GM19438 (cell line): ENCODE data around the gene HAPLN2.
A peak's percentile ranks its signal among the peaks of the same experiment; 100 is the strongest.
"Not testable (repeated sequence)": the region's sequence is repeated elsewhere in the genome, so short reads cannot be mapped to it uniquely, and the experiment has no call there.

ENCODE experiments used
- ATAC-seq: cut with Tn5 transposase; IDR thresholded peaks from one replicate; pipeline ENCODE4 v1.9.1; 2021; ENCODE audit warnings: low read depth; ENCODE audit not compliant: unreplicated experiment

Gene HAPLN2

DNA sequence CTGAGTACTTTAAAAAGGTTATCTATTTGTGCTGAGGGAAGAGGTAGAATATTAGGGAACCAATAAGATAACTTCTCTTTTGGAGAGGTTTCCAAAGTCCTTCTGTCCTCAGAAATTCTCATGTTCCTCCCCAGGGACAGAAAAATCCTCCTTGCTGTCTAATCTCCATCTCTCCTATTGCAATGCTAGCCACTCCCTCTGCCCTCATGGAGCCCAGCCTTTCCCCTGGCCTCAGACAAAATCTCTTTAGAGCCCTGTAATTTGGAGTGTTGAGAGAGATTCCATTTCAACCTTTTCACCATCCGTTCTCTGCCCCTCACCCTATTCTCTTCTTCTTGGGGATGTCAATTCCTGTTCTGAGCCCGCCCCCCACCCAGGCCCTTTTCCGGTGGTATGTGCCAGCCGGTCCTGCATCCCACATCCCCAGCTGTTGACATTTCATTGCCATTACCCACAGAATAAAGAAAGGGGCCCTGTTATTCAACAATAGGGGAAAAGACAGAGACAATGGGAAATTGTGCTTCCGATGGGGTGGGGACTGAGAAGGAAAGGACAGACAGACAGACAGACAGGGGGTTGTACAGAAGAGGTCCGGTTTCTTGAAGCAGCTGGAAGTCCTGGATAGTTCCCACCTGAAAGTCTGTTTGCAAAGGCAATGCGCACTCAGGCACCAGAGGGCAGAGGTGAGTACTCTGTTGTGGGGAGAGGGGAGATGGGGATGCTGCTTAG is at the start of gene HAPLN2:
HAPLN2 (plus strand) TSS at position 563 of the 729 bp plus-strand sequence. CDS start 4,076 bp downstream, outside the sequence.
- ATAC-seq = no peak

DNA sequence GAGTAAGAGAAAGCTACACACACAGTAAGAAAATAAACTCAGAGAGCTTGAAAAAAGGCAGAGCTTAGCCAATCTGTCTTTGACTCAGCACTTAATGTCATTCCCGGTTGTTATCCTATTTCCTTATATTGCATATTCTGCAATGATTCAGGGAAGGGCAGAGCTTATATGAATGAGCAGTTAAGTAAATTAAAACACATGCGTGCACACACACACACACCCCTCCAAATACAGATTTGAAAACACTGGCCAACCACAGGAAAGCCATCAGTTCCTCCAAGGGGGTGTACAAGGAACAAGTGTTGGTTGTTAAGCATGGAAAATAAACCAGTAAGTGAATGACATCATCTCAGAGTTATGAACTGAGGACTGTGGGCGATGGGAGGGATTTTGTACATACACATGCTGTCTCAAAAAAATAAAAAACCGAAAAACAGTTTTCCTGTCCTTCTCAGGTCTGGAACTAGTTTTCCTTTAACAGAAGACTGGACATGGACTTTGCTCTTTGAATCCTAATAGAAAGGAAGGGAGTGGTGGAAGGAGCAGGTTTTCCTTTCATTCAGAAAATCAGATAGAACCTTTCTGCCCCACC is 47.9 kb upstream of the HAPLN2 start:
- no peak for ATAC-seq

DNA sequence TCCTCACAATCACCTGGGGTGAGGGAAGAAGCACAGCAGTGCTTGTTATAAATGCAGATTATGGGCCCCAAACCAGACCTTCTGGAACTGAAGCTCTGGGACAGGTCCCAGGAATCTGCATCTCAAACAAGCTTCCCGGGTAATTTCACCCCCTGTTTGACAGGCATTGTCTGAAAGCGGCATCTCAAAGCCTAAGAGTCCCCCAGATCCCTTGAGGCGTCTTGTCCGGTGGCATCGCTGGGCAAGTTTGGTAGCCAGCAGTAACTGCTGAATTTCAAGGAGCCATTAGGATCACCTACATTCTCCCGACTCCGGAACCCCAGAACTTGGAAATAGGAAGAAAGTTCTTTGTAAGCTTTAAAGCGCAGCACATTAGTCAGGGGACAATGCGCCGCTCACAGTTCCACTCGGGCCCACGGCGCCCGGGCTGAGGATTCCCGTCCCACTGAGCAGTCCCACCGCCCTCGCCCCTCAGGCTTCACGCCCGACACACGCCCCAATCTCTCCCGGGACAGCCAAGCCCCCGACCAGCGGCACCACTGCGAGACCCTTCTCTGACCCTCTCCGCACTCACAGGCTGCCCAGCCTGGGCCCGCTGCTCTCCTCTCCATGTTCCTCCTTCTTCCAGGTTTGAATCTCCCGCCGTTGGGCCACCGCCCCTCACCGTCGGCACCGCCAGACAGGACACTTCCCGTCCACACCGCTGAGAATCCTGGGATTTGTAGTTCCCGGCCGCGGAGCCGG is 47.1 kb upstream of the HAPLN2 start, which contains the start of gene IQGAP3:
IQGAP3 (minus strand) TSS at position 647 of the 744 bp plus-strand sequence; CDS start at position 611, 36 bp downstream.
- ATAC-seq = peak; percentile 87

DNA sequence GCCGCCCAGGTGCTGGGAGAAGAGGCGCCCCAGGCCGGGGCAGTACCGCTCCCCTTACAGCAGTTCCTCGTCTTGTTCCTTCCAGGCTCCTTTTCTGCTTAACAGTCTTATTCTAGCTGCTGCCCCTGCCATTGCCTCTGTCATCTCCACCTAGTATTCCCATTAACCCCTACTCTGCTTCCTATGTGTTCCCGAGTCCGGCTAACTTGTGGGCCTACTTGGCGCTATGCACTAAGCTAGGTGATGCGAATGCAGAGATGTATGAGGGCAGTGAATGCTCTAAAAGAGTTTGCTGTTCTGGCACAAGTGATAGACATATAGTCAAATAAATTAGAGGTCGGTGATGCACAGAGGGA is 46.6 kb upstream of the HAPLN2 start:
- no peak for ATAC-seq

DNA sequence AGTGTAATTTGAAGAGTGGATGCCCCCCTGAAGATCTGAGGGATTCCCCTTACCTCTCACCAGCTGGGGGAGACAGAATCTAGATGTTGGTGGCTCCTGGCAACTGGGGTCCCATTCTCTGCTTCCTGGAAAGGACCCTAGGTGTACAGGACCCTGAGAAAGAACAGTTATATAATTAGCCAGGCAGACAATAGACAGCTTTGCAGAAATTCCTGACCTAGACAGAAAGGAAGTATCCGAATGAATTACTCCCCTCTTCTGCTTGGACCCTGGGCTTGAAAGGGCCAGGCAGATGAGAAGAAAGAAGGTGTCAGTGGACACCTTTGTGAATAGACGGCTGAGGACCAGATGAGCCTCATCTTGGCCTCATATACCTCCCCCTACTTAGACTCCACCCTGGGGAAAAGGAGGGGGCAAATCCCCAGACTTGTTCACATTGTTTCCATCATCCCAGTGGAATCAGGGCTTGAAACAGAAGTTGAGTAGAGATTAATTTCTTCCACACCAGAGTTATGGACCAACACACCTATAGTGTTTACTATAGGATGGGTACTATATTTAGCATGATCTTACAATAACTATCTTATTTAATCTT is 45.1 kb upstream of the HAPLN2 start:
- no peak for ATAC-seq

DNA sequence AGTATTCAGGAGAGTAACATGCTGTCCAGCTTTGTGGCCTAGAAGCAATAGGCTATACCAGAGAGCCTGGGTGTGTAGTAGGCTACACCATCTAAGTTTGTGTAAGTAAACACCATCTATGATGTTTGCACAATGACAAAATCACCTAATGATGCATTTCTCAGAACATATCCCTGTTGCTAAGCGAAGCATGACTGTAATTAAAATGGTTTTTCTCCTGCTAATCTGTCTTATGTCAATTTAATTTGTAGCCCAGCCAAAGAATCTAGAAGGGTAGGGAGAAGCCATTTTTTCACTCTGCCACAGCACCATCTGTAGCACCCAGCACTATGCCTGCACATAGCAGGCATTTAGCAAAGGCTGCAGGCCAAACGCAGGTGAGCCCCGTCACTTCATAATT is 41.7 kb upstream of the HAPLN2 start:
- no peak for ATAC-seq

DNA sequence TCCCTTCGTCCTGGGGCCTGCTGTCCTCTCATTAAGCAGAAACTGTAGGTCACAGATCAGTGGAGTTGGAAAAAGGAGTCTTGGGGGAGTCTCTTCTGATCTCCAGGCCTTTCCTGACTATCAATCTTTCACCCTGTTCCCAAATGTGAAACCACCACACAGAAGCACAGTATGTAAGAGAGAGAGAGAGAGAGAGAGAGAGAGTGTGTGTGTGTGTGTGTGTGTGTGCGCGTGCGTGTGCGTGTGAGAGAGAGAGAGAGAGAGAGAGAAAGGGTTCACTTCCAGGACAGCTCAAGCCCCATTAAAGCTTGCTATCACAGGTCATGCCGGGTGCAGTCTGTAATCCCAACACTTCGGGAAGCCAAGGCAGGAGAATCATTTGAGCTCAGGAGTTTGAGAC is 41.2 kb upstream of the HAPLN2 start:
- ATAC-seq = no peak

DNA sequence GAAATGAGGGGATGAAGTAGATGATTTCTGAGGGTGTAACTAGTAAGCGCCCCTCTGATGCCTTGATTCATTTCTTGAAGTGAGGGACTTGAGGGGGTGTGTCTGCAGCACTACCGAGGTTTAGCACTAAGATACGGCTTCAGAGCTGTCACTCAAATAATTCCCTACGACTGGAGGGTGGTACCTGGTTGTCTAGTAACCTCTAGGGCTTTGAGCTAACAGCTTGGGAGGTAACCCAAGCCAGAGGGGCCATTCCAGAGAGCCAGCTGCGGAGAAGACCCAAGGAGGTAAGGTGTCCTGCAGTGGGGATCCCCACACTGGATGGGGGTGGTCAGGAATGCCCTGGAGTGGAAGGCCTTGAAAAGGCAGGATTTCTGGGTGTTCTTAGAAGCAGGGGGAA is 39.7 kb upstream of the HAPLN2 start, which contains the start of gene TTC24:
TTC24 (plus strand) TSS at position 252 of the 400 bp plus-strand sequence. CDS start 1,642 bp downstream, outside the sequence.
- no peak for ATAC-seq

DNA sequence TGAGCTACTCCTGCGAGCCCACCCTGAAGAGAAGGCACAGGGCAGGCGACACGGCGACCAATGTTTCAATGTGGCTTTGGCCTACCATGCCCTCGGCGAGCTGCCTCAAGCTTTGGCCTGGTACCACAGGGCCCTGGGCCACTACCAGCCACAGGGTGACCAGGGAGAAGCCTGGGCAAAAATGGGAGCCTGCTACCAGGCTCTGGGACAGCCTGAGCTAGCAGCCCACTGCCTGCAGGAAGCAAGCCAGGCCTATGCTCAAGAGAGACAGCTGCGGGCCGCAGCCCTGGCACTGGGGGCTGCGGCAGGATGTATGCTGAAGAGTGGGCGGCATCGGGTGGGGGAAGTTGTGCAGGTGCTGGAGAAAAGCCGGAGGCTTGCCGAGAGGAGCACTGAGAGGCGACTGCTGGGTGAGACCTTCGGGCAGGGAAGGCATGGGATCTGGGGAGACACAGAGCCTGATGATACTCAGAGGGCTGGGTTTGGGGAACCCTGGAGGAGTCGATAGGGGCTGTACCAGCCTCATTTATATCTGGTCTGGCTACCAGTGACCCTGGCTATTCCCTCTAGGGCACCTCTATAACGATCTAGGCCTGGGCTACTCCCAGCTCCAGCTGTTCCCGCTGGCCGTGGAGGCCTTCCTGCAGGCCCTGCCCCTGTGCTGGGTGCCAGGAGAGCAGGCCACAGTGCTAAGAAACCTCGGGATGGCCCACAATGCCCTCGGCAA is 37.4 kb upstream of the HAPLN2 start:
- ATAC-seq = no peak

DNA sequence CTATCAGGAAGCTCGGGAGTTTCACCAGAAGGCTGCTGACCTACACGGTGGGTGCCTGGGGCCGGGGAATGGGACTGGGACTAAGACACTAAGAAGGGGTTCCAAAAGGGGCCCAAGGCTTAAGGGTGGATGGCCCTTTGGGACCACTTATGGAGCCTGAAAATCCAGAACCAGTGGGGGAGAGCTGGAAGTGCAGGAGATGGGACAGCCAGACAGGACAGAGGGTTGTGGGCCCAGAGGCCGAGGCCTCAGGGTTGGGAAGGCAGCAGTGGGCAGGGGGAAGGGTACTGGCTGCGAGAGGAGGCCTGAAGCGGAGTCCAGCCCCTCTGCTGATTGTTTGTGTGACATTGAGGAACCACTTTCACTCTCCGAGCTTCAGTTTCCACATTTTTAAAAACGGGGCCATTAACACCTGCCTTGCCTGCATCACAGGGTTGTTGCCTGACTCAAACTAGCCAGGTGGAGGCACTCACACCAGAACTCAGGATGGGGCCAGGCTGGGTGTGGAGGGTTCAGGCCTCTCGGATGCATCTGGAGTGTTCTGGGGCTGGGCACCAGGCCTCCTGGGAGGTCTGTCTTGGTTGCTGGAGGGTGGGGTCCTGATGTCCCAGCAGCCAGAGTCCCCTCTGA is 36.7 kb upstream of the HAPLN2 start:
- no peak for ATAC-seq

DNA sequence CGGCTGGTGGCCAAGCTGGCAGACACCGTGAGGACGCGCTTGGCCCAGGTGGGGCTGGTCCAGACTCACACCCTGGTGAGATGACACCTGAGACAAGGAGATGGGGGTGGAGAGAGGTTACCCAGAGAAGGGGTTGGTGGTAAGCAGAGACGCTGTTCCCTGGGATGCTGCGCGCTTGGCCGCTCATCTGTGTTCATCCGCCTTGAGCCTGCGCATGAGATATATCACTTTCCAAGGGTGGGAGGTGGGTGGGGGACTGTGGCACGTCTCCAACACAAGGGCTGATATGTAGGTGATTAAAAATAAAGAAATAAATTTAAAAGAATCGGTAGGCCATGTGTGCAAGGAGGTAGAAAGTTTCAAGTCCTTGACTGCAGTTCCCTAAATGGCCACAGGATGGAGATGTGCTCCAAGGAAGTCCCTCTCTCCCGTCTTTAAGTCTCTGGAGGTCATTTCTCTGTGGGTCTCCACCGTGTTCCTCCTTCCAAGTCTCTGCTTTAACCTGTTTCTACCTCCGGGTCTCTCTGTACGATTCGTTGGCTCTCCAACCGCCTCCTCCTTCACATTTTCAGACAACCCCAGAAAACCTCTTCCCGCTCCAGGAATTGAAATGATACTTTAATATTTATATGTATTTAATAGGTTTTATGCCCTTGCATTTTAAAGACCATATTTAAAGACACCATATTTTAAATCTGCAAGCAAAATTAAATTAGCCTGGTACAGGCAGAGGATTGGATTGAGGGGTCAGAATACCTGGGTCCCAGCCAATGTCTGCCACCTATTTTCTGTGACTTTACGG is 35.2 kb upstream of the HAPLN2 start:
- ATAC-seq = no peak

DNA sequence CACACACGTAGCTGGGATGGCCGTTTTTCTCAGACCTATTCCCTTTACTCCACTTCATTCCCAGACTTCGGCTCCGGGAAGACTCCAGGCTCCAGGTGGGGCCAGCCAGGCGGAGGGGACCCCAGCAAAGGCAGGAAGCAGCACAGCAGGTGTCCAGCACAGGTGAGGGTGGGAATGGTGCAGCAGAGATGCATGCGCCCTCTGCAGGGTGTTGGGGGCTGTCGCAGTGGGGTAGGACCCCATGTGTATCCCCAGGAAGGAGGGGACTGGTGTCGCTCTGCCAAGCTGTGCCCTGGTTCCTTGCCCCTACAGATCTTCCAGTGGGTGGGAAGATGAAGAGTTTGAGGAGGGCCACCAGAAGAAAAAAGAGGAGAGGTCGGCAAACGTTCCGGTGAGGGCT is 34.4 kb upstream of the HAPLN2 start:
- ATAC-seq = no peak

DNA sequence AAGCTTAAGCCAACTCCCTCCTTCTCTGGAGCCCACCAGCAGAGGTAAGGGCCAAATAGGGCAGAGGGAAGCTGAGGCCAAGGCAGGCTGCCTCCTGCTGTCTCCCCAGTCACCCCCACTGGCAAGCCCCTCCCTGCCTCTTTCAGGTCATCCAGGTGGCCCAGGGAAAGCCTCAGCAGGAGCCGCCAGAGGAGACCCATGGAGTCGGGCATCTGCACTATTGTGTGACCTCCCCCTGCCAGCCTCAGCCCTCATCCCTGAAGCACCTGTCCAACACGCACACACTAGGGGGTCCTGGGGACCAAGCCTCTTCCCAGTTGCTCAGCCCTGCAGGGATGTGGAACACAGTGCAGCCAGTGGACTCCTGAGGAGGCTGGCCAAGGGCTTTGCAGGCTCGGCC is 32.9 kb upstream of the HAPLN2 start:
- ATAC-seq = no peak

DNA sequence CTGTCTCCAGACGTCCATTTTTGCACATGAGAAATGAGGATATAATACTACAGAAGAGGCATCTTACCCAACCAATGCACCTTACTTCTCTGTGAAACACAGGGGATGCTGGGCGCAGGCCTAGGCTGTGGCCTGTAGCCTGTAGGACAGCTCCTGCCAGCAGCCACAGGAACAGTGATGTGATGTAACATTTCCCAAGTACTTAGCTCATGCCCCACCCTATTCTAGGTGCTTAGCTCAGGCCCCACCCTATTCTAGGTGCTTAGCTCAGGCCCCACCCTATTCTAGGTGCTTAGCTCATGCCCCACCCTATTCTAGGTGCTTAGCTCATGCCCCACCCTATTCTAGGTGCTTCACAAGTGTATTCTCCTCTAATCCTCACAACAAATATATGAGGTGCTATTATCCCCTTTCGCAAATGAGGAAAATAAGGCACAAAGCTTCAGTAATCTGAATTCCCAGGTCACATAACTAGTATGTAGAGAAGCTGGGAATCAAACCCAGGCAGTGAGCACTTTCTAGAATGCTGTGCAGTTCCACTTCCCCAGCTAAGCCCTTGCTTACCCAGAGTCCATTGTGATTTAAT is 32.2 kb upstream of the HAPLN2 start:
- no peak for ATAC-seq

DNA sequence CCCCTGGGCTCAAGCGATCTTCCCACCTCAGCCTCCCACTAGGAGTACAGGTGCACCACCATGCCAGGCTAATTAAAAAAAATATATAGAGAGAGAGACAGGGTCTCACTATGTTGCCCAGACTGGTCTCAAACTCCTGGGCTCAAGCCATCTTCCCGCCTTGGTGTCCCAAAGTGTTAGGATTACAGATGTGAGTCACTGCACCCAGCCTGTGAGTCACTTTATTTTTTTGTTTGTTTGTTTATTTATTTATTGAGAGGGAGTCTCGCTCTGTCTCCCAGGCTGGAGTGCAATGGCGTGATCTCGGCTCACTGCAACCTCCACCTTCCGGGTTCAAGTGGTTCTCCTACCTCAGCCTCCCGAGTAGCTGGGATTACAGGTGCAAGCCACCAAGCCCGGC is 31.3 kb upstream of the HAPLN2 start:
- not testable (repeated sequence) for ATAC-seq

DNA sequence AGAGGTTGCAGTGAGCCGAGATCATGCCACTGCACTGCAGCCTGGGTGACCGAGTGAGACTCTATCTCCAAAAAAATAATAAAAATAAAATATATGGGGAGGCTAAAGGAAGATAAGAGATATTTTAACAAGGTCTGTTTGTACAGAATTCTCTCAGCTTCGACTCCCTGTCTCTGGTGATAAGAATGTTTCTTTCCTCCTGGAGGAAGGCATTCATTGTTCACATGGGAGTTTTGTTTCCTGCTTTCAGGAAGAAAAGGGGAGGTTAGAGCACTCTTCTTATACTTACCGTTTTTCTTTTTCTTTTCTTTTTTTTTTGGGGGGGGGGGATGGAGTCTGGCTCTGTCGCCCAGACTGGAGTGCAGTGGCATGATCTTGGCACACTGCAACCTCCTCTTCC is 29.7 kb upstream of the HAPLN2 start:
- no peak for ATAC-seq

DNA sequence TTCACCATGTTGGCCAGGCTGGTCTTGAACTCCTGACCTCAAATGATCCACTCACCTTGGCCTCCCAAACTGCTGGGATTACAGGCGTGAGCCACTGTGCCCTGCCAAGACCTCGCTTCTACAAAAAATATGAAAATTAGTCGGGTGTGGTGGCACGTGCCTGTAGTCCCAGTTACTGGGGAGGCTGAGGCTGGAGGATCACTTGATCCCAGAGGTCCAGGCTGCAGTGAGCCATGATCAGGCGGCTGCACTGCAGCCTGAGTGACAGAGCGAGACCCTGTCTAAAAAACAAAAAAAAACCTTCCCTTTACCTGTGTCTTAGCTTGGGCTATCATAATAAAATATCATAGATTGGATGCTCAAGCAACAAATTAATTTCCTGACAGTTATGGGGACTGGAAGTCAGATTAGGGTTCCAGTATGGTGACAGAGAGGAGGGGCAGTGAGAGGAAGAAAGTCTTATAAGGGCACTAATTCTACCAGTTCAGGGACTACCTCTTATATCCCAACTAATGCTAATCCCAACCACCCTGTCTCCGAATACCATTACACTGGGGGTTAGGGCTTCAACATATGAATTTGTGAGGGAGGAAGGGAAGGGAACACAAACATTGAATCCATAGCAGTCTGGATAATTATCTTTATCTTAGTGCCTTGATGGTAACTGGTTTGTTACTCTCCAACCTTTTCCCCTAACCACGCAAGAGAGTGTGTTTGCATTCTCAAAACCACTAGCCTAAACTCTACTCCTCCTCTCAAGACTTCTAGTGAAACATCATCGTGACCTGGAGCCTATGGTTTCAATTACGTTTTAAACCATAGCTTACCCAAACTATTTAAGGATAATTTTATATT is 28.7 kb upstream of the HAPLN2 start:
- no peak for ATAC-seq

DNA sequence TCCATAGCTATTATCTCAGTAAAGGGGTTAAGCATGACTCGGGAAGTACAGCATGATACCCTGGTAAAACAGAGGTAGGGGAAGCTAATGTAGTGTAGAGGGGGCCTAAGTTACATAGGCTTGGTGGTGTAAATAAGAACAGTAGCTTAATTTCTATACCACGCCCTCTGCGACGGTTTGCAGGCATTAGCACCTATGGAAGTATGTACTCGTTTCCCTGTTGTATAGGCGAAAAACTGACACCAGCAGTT is 28.1 kb upstream of the HAPLN2 start:
- ATAC-seq = peak; percentile 7
